CD8-positive, alpha-beta memory T cell (primary cell): ENCODE data around the gene IL24. TPM values are rescaled to one million over a fixed set of nuclear protein-coding genes. Genes with fewer than 3 reads are reported as not detected.

ENCODE experiments used
- CTCF ChIA-PET: fragments of 350-600 bp; sonication (Branson Sonifier 250); formaldehyde crosslinking; loops from one replicate; lab custom pipeline; 2021; ENCODE audit warnings: antibody characterized with exemption; lab: Charles Lee
- POLR2A ChIA-PET: fragments of 350-600 bp; sonication (Branson Sonifier 250); formaldehyde crosslinking; loops from one replicate; lab custom pipeline; 2021; ENCODE audit warnings: antibody characterized with exemption; lab: Charles Lee
- DNase-seq, 5 donors: peaks; one replicate each; pipeline versions ENCODE4 v3.0.0 to v3.0.0-alpha.2; 2020 to 2022; ENCODE audit warnings: mixed read lengths in 1 of 5
- H3K27ac ChIP-seq: one replicate; pipeline ENCODE4 v1.7.0; 2013; ENCODE audit warnings: low read depth, mild to moderate bottlenecking, low read length, moderate library complexity
- H3K27me3 ChIP-seq: 2 replicates; pipeline ENCODE4 v1.7.0; 2013; ENCODE audit warnings: low read length, mild to moderate bottlenecking; ENCODE audit not compliant: insufficient read depth, poor library complexity, severe bottlenecking
- H3K36me3 ChIP-seq: 2 replicates; pipeline ENCODE4 v1.7.0; 2013; ENCODE audit warnings: mild to moderate bottlenecking, low read length, moderate library complexity; ENCODE audit not compliant: insufficient read depth
- H3K4me1 ChIP-seq: 2 replicates; pipeline ENCODE4 v1.7.0; 2013; ENCODE audit warnings: mild to moderate bottlenecking, low read length, moderate library complexity; ENCODE audit not compliant: insufficient read depth
- H3K4me3 ChIP-seq: 2 replicates; pipeline ENCODE4 v1.7.0; 2013; ENCODE audit warnings: mild to moderate bottlenecking, low read length
- H3K9me3 ChIP-seq: 2 replicates; pipeline ENCODE4 v1.7.0; 2013; ENCODE audit warnings: mild to moderate bottlenecking, low read length
- H3K27ac Mint-ChIP-seq, 8 donors: one replicate each; pipeline ENCODE4 v1.8.0; 2020 to 2021; ENCODE audit warnings: mixed read lengths in 8 of 8, mild to moderate bottlenecking in 6 of 8, inconsistent platforms in 3 of 8, moderate library complexity in 3 of 8
- H3K27me3 Mint-ChIP-seq, 2 donors: one replicate each; pipeline ENCODE4 v1.8.0; 2020 to 2021; ENCODE audit warnings: mixed read lengths in 2 of 2, mild to moderate bottlenecking in 1 of 2, moderate library complexity in 1 of 2
- H3K36me3 Mint-ChIP-seq, 3 donors: one replicate each; pipeline ENCODE4 v1.8.0; 2020 to 2021; ENCODE audit warnings: mixed read lengths in 3 of 3, inconsistent platforms in 1 of 3, mild to moderate bottlenecking in 1 of 3
- H3K4me1 Mint-ChIP-seq, 3 donors: one replicate each; pipeline ENCODE4 v1.8.0; 2020 to 2021; ENCODE audit warnings: mixed read lengths in 3 of 3, inconsistent platforms in 1 of 3, mild to moderate bottlenecking in 1 of 3
- H3K4me3 Mint-ChIP-seq, 7 donors: one replicate each; pipeline ENCODE4 v1.8.0; 2020 to 2021; ENCODE audit warnings: mixed read lengths in 7 of 7, mild to moderate bottlenecking in 6 of 7, moderate library complexity in 4 of 7, inconsistent platforms in 2 of 7
- H3K9me3 Mint-ChIP-seq, 5 donors: one replicate each; pipeline ENCODE4 v1.8.0; 2020 to 2022; ENCODE audit warnings: mixed read lengths in 5 of 5, mild to moderate bottlenecking in 3 of 5, moderate library complexity in 2 of 5, inconsistent platforms in 1 of 5
- polyA plus RNA-seq: library from polyadenylated mRNA; unstranded; fragments of 300-500 nt; fragmentation: Illumina TruSeq; gene quantifications from one replicate; pipeline ENCODE4 v1.2.3, GENCODE V29; 2021
- total RNA-seq, 2 experiments: library from RNA; stranded (reverse); gene quantifications; one replicate each; pipeline ENCODE4 v1.2.3, GENCODE V29; 2021

The IL24 gene
- total and polyA plus RNA-seq, 3 experiments from 2014 or later = 2.0 to 22.5 (median 2.9) TPM

GRCh38 chr1:206929524-206929923, 32.3 kb downstream of the IL24 start:
- Mint-ChIP-seq H3K9me3 (no peaks in the 10 kb centered on the region), H3K27ac (peak overlapping the region; percentile 78 to 98 (median 92)), H3K4me3 (peak overlapping the region in 5 of 7 donors; percentile 3 to 69 (median 32)), H3K36me3 (no peaks in the 10 kb centered on the region), H3K4me1 (peaks cover 43 to 56% (median 50%) of the 10 kb centered on the region in 3 donors), H3K27me3 (peaks cover 0 to 2% of the 10 kb centered on the region in 2 donors)
- Histone ChIP-seq H3K36me3 (no peaks in the 10 kb centered on the region), H3K27me3 (no peaks in the 10 kb centered on the region), H3K9me3 (no peaks in the 10 kb centered on the region), H3K4me3 (no peak overlapping the region), H3K27ac (no peak overlapping the region), H3K4me1 (peaks cover 45% of the 10 kb centered on the region)
- DNase-seq = no peak
- POLR2A ChIA-PET = no interaction called here
- CTCF ChIA-PET = interaction anchor here (2.7 to 10.0 kb wide), 2 partner anchors 10 to 16 kb away, joined by 12 to 138 read pairs; no protein-coding TSS in a partner anchor

GRCh38 chr1:206930210-206930798, 33.1 kb downstream of the IL24 start:
- DNase-seq = peak in 4 of 5 donors; percentile 18 to 60 (median 38)
- ChIA-PET CTCF (interaction anchor here (1.3 to 10.0 kb wide), 8 partner anchors 8 to 196 kb away, joined by 3 to 138 read pairs (median 10); partner anchors contain the start of gene FCMR), POLR2A (interaction anchor here (1.1 kb wide), 1 partner anchor 8 kb away, joined by 3 read pairs; no protein-coding TSS in a partner anchor)
- H3K9me3 ChIP-seq = no peaks in the 10 kb centered on the region
- peak overlapping the region; percentile 78 to 98 (median 92) for H3K27ac Mint-ChIP-seq
- no peaks in the 10 kb centered on the region for H3K27me3 ChIP-seq
- no peak overlapping the region for H3K4me3 ChIP-seq
- H3K4me1 Mint-ChIP-seq = peaks cover 43 to 56% (median 50%) of the 10 kb centered on the region in 3 donors
- H3K4me3 Mint-ChIP-seq = peak overlapping the region in 6 of 7 donors; percentile 17 to 76 (median 66)
- no peaks in the 10 kb centered on the region for H3K9me3 Mint-ChIP-seq
- H3K36me3 Mint-ChIP-seq = no peaks in the 10 kb centered on the region
- peaks cover 37% of the 10 kb centered on the region for H3K4me1 ChIP-seq
- H3K36me3 ChIP-seq = no peaks in the 10 kb centered on the region
- H3K27ac ChIP-seq = no peak overlapping the region
- peaks cover 0 to 2% of the 10 kb centered on the region in 2 donors for H3K27me3 Mint-ChIP-seq

GRCh38 chr1:206931709-206932108, 34.5 kb downstream of the IL24 start:
- Histone ChIP-seq H3K27ac (no peak overlapping the region), H3K27me3 (no peaks in the 10 kb centered on the region), H3K36me3 (no peaks in the 10 kb centered on the region), H3K9me3 (no peaks in the 10 kb centered on the region), H3K4me3 (no peak overlapping the region), H3K4me1 (peaks cover 33% of the 10 kb centered on the region)
- peaks cover 0 to 2% of the 10 kb centered on the region in 2 donors for H3K27me3 Mint-ChIP-seq
- H3K36me3 Mint-ChIP-seq = no peaks in the 10 kb centered on the region
- DNase-seq = no peak
- CTCF ChIA-PET = interaction anchor here (0.7 to 10.0 kb wide), 12 partner anchors 10 to 205 kb away, joined by 3 to 138 read pairs (median 8); partner anchors contain the start of genes FCMR and IL20
- POLR2A ChIA-PET = interaction anchor here (2.1 kb wide), 1 partner anchor 9 kb away, joined by 8 read pairs; the partner anchor contains the start of gene FCMR
- H3K9me3 Mint-ChIP-seq = no peaks in the 10 kb centered on the region
- no peak overlapping the region for H3K4me3 Mint-ChIP-seq
- peak overlapping the region; percentile 25 to 98 (median 48) for H3K27ac Mint-ChIP-seq
- H3K4me1 Mint-ChIP-seq = peaks cover 38 to 51% (median 47%) of the 10 kb centered on the region in 3 donors

GRCh38 chr1:206932177-206932576, 34.9 kb downstream of the IL24 start:
- H3K4me3 Mint-ChIP-seq = no peak overlapping the region
- Histone ChIP-seq H3K9me3 (no peaks in the 10 kb centered on the region), H3K4me3 (no peak overlapping the region), H3K27ac (no peak overlapping the region), H3K4me1 (peaks cover 30% of the 10 kb centered on the region), H3K27me3 (no peaks in the 10 kb centered on the region), H3K36me3 (no peaks in the 10 kb centered on the region)
- H3K4me1 Mint-ChIP-seq = peaks cover 38 to 49% (median 47%) of the 10 kb centered on the region in 3 donors
- no peaks in the 10 kb centered on the region for H3K36me3 Mint-ChIP-seq
- H3K27me3 Mint-ChIP-seq = peaks cover 0 to 2% of the 10 kb centered on the region in 2 donors
- H3K9me3 Mint-ChIP-seq = no peaks in the 10 kb centered on the region
- ChIA-PET POLR2A (interaction anchor here (2.1 kb wide), 1 partner anchor 10 kb away, joined by 8 read pairs; the partner anchor contains the start of gene FCMR), CTCF (interaction anchor here (0.7 to 10.0 kb wide), 14 partner anchors 10 to 206 kb away, joined by 3 to 138 read pairs (median 6); partner anchors contain the start of genes FCMR and IL20)
- no peak for DNase-seq
- H3K27ac Mint-ChIP-seq = peak overlapping the region; percentile 29 to 98 (median 48)

- DNase-seq = peak; percentile 63 to 80 (median 64)
- H3K36me3 Mint-ChIP-seq = no peaks in the 10 kb centered on the region
- no peaks in the 10 kb centered on the region for H3K36me3 ChIP-seq
- peaks cover 0 to 2% of the 10 kb centered on the region in 2 donors for H3K27me3 Mint-ChIP-seq
- no peak overlapping the region for H3K27ac ChIP-seq
- H3K9me3 Mint-ChIP-seq = no peaks in the 10 kb centered on the region
- no peaks in the 10 kb centered on the region for H3K27me3 ChIP-seq
- H3K9me3 ChIP-seq = no peaks in the 10 kb centered on the region
- ChIA-PET POLR2A (interaction anchor here (0.6 to 2.1 kb wide), 2 partner anchors 11 to 28 kb away, joined by 3 to 8 read pairs; partner anchors contain the start of gene FCMR), CTCF (interaction anchor here (0.9 to 10.0 kb wide), 27 partner anchors 8 to 299 kb away, joined by 3 to 138 read pairs (median 4); partner anchors contain the start of genes FCMR and IL20)
- peaks cover 29 to 39% (median 36%) of the 10 kb centered on the region in 3 donors for H3K4me1 Mint-ChIP-seq
- peaks cover 27% of the 10 kb centered on the region for H3K4me1 ChIP-seq
- H3K27ac Mint-ChIP-seq = peak overlapping the region in 5 of 8 donors; percentile 19 to 75 (median 55)
- H3K4me3 Mint-ChIP-seq = no peak overlapping the region
- H3K4me3 ChIP-seq = no peak overlapping the region
Observed at GRCh38 chr1:206933333-206933945, 36.2 kb downstream of the IL24 start.

- Mint-ChIP-seq H3K4me1 (peaks cover 18 to 25% (median 24%) of the 10 kb centered on the region in 3 donors), H3K36me3 (no peaks in the 10 kb centered on the region), H3K27me3 (peaks cover 0 to 4% of the 10 kb centered on the region in 2 donors), H3K9me3 (no peaks in the 10 kb centered on the region), H3K4me3 (no peak overlapping the region), H3K27ac (no peak overlapping the region)
- POLR2A ChIA-PET = interaction anchor here (0.6 to 1.7 kb wide), 3 partner anchors 9 to 14 kb away, joined by 3 to 5 read pairs (median 4); partner anchors contain the start of gene FCMR
- no peak overlapping the region for H3K27ac ChIP-seq
- H3K9me3 ChIP-seq = no peaks in the 10 kb centered on the region
- CTCF ChIA-PET = interaction anchor here (1.2 to 3.0 kb wide), 8 partner anchors 10 to 201 kb away, joined by 3 to 16 read pairs (median 6); no protein-coding TSS in a partner anchor
- no peaks in the 10 kb centered on the region for H3K36me3 ChIP-seq
- no peak overlapping the region for H3K4me3 ChIP-seq
- peak in 3 of 5 donors; percentile 13 to 49 (median 18) for DNase-seq
- peaks cover 16% of the 10 kb centered on the region for H3K4me1 ChIP-seq
- no peaks in the 10 kb centered on the region for H3K27me3 ChIP-seq
Observed at GRCh38 chr1:206935491-206936067, 38.3 kb downstream of the IL24 start.

GRCh38 chr1:206937425-206937824, 40.2 kb downstream of the IL24 start:
- ChIA-PET POLR2A (no interaction called here), CTCF (interaction anchor here (2.8 to 3.0 kb wide), 2 partner anchors 12 to 25 kb away, joined by 13 to 16 read pairs; no protein-coding TSS in a partner anchor)
- H3K9me3 Mint-ChIP-seq = no peaks in the 10 kb centered on the region
- H3K27ac Mint-ChIP-seq = no peak overlapping the region
- peaks cover 8 to 10% (median 9%) of the 10 kb centered on the region in 3 donors for H3K4me1 Mint-ChIP-seq
- no peaks in the 10 kb centered on the region for H3K9me3 ChIP-seq
- peaks cover 9% of the 10 kb centered on the region for H3K4me1 ChIP-seq
- H3K27me3 Mint-ChIP-seq = peaks cover 0 to 7% of the 10 kb centered on the region in 2 donors
- no peak overlapping the region for H3K27ac ChIP-seq
- H3K4me3 ChIP-seq = no peak overlapping the region
- H3K4me3 Mint-ChIP-seq = no peak overlapping the region
- DNase-seq = no peak
- H3K36me3 ChIP-seq = no peaks in the 10 kb centered on the region
- no peaks in the 10 kb centered on the region for H3K27me3 ChIP-seq
- no peaks in the 10 kb centered on the region for H3K36me3 Mint-ChIP-seq
